Measurements from ENCODE around the gene ABCF1. TPM values are rescaled to one million over a fixed set of nuclear protein-coding genes. Genes with fewer than 3 reads are reported as not detected.
A peak's percentile ranks its signal among the peaks of the same experiment; 100 is the strongest.

ABCF1 gene
- polyA plus RNA-seq, 3 donors from 2014 or later, result 4.3 to 50.1 (median 15.2) TPM

- Mint-ChIP-seq H3K9me3 (no peaks in the 10 kb centered on the region), H3K4me1 (peaks cover 23 to 25% of the 10 kb centered on the region in 2 donors), H3K36me3 (peaks cover 29 to 56% (median 35%) of the 10 kb centered on the region in 3 donors), H3K27ac (no peak overlapping the region), H3K27me3 (ENCODE audit: low read depth in 3 of 3) (peaks cover 3 to 9% (median 7%) of the 10 kb centered on the region in 3 donors), H3K4me3 (no peak overlapping the region)
- DNase-seq, result no peak
These were observed 23.8 kb upstream of the ABCF1 start for GRCh38 chr6:30547454-30547853.

- DNase-seq, result no peak
- H3K27ac Mint-ChIP-seq, result peak overlapping the region in 1 of 6 donors; percentile 41
- H3K9me3 Mint-ChIP-seq, result no peaks in the 10 kb centered on the region
- H3K27me3 Mint-ChIP-seq (ENCODE audit: low read depth in 3 of 3), result peaks cover 2 to 8% (median 7%) of the 10 kb centered on the region in 3 donors
- no peak overlapping the region for H3K4me3 Mint-ChIP-seq
- H3K4me1 Mint-ChIP-seq, result peaks cover 15 to 16% of the 10 kb centered on the region in 2 donors
- H3K36me3 Mint-ChIP-seq, result peaks cover 33 to 65% (median 35%) of the 10 kb centered on the region in 3 donors
These were observed 22.9 kb upstream of the ABCF1 start for GRCh38 chr6:30548375-30548774.

GRCh38 chr6:30554404-30554803, 16.8 kb upstream of the ABCF1 start:
- Mint-ChIP-seq H3K27ac (peak overlapping the region; percentile 98 to 100 (median 99)), H3K36me3 (peaks cover 16 to 39% (median 29%) of the 10 kb centered on the region in 3 donors), H3K27me3 (ENCODE audit: low read depth in 3 of 3) (peaks cover 16 to 26% (median 17%) of the 10 kb centered on the region in 3 donors), H3K4me3 (peak overlapping the region; percentile 34 to 100 (median 98)), H3K4me1 (peaks cover 29 to 35% of the 10 kb centered on the region in 2 donors), H3K9me3 (peaks cover 0 to 2% (median 0%) of the 10 kb centered on the region in 6 donors)
- no peak for DNase-seq

GRCh38 chr6:30554962-30555815, 16.1 kb upstream of the ABCF1 start:
- Mint-ChIP-seq H3K4me3 (peak overlapping the region; percentile 96 to 100 (median 99)), H3K4me1 (peaks cover 31 to 40% of the 10 kb centered on the region in 2 donors), H3K27me3 (ENCODE audit: low read depth in 3 of 3) (peaks cover 16 to 26% (median 17%) of the 10 kb centered on the region in 3 donors), H3K9me3 (peaks cover 0 to 2% (median 0%) of the 10 kb centered on the region in 6 donors), H3K27ac (peak overlapping the region; percentile 98 to 100 (median 99)), H3K36me3 (peaks cover 14 to 37% (median 22%) of the 10 kb centered on the region in 3 donors)
- DNase-seq, result no peak

DNA sequence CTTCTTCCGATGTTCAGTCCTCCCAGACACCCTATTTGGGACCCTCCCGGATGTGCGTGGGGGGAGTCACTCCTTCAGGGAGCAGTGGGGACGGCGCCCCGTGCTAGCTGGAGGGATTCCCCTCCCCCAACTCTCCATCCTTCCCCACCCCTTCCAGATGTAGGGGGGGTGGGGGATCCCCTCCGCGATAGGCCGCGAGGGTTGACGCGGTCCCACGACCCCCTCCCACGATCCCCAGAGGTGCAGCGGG, 15.5 kb upstream of the ABCF1 start:
- DNase-seq, result no peak
- peaks cover 31 to 40% of the 10 kb centered on the region in 2 donors for H3K4me1 Mint-ChIP-seq
- H3K36me3 Mint-ChIP-seq, result peaks cover 10 to 31% (median 17%) of the 10 kb centered on the region in 3 donors

GRCh38 chr6:30556066-30556905, 15.0 kb upstream of the ABCF1 start, which contains the start of gene GNL1:
TSS of gene GNL1 (minus strand) at chr6:30556489. CDS start at chr6:30556203, 286 bp downstream.
- Mint-ChIP-seq H3K9me3 (peaks cover 0 to 2% (median 0%) of the 10 kb centered on the region in 6 donors), H3K27me3 (ENCODE audit: low read depth in 3 of 3) (peaks cover 16 to 22% (median 17%) of the 10 kb centered on the region in 3 donors), H3K27ac (peak within 1 kb of the TSS; percentile 98 to 100 (median 99)), H3K36me3 (peaks cover 7 to 26% (median 14%) of the 10 kb centered on the region in 3 donors), H3K4me3 (peak within 1 kb of the TSS; percentile 96 to 100 (median 99)), H3K4me1 (peaks cover 31 to 40% of the 10 kb centered on the region in 2 donors)
- DNase-seq, result peak; percentile 97

More for the DNA sequence above, 15.5 kb upstream of the ABCF1 start:
- Mint-ChIP-seq H3K27me3 (ENCODE audit: low read depth in 3 of 3) (peaks cover 16 to 22% (median 17%) of the 10 kb centered on the region in 3 donors), H3K4me3 (peak overlapping the region; percentile 96 to 100 (median 99)), H3K27ac (peak overlapping the region; percentile 98 to 100 (median 99)), H3K9me3 (peaks cover 0 to 2% (median 0%) of the 10 kb centered on the region in 6 donors)

GRCh38 chr6:30556906-30557682, 14.1 kb upstream of the ABCF1 start, which contains the start of gene PRR3:
TSS of gene PRR3 (plus strand) at chr6:30557295. CDS start at chr6:30557345, 50 bp downstream.
- peak; percentile 91 to 93 (median 91) for DNase-seq
- peaks cover 31 to 40% of the 10 kb centered on the region in 2 donors for H3K4me1 Mint-ChIP-seq
- H3K27me3 Mint-ChIP-seq (ENCODE audit: low read depth in 3 of 3), result peaks cover 16 to 22% (median 17%) of the 10 kb centered on the region in 3 donors
- H3K36me3 Mint-ChIP-seq, result peaks cover 4 to 18% (median 6%) of the 10 kb centered on the region in 3 donors
- peak within 1 kb of the TSS; percentile 96 to 100 (median 99) for H3K4me3 Mint-ChIP-seq
- H3K9me3 Mint-ChIP-seq, result peaks cover 0 to 2% (median 0%) of the 10 kb centered on the region in 6 donors
- H3K27ac Mint-ChIP-seq, result peak within 1 kb of the TSS; percentile 98 to 100 (median 99)

- H3K9me3 Mint-ChIP-seq, result peaks cover 0 to 2% (median 0%) of the 10 kb centered on the region in 6 donors
- H3K27me3 Mint-ChIP-seq (ENCODE audit: low read depth in 3 of 3), result peaks cover 15 to 22% (median 16%) of the 10 kb centered on the region in 3 donors
- peaks cover 31 to 40% of the 10 kb centered on the region in 2 donors for H3K4me1 Mint-ChIP-seq
- peak overlapping the region; percentile 96 to 100 (median 99) for H3K4me3 Mint-ChIP-seq
- peaks cover 4 to 18% (median 5%) of the 10 kb centered on the region in 3 donors for H3K36me3 Mint-ChIP-seq
- DNase-seq, result no peak
- peak overlapping the region; percentile 98 to 100 (median 99) for H3K27ac Mint-ChIP-seq
These were observed 13.6 kb upstream of the ABCF1 start for GRCh38 chr6:30557683-30557981.

GRCh38 chr6:30560930-30561329, 10.3 kb upstream of the ABCF1 start:
- Mint-ChIP-seq H3K4me1 (peaks cover 23 to 30% of the 10 kb centered on the region in 2 donors), H3K27ac (no peak overlapping the region), H3K4me3 (no peak overlapping the region), H3K9me3 (peaks cover 0 to 2% (median 0%) of the 10 kb centered on the region in 6 donors), H3K36me3 (peaks cover 0 to 18% (median 11%) of the 10 kb centered on the region in 3 donors), H3K27me3 (ENCODE audit: low read depth in 3 of 3) (peaks cover 10 to 16% (median 15%) of the 10 kb centered on the region in 3 donors)
- no peak for DNase-seq

GRCh38 chr6:30562470-30563425, 8.5 kb upstream of the ABCF1 start:
- no peak for DNase-seq
- H3K27me3 Mint-ChIP-seq (ENCODE audit: low read depth in 3 of 3), result peaks cover 0 to 4% (median 0%) of the 10 kb centered on the region in 3 donors

DNA sequence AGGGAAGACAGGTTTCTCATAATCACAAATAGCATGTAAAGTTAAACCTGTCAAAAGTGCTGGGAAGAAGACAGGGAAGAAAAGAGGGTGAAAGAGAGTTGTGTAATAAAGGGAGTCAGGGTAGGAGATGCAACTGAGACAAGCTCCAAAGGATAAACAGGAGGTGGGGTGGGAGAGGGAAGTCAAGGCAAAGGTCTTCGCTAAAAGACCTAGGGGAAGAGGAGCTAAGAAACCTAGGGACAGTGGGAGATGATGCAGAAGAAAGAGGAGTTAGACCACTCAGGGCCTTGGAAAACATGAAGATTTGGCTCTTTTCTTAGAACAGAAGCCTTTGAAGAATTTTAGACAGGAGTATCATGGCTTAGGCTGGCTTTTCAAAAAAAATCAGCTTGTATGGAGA, 7.1 kb upstream of the ABCF1 start:
- H3K27ac Mint-ChIP-seq, result peak overlapping the region in 3 of 6 donors; percentile 34 to 58 (median 34)

More at GRCh38 chr6:30562470-30563425, 8.5 kb upstream of the ABCF1 start:
- H3K4me1 Mint-ChIP-seq, result peaks cover 10 to 17% of the 10 kb centered on the region in 2 donors
- no peak overlapping the region for H3K4me3 Mint-ChIP-seq
- no peaks in the 10 kb centered on the region for H3K9me3 Mint-ChIP-seq
- H3K27ac Mint-ChIP-seq, result peak overlapping the region in 3 of 6 donors; percentile 18 to 69 (median 40)
- H3K36me3 Mint-ChIP-seq, result peaks cover 0 to 15% (median 6%) of the 10 kb centered on the region in 3 donors

GRCh38 chr6:30565772-30566171, 5.5 kb upstream of the ABCF1 start:
- DNase-seq, result no peak
- peak overlapping the region in 2 of 6 donors; percentile 45 to 46 for H3K27ac Mint-ChIP-seq
- peaks cover 0 to 3% (median 2%) of the 10 kb centered on the region in 3 donors for H3K27me3 Mint-ChIP-seq (ENCODE audit: low read depth in 3 of 3)
- H3K36me3 Mint-ChIP-seq, result peaks cover 0 to 13% (median 6%) of the 10 kb centered on the region in 3 donors
- peaks cover 13 to 15% of the 10 kb centered on the region in 2 donors for H3K4me1 Mint-ChIP-seq
- H3K4me3 Mint-ChIP-seq, result no peak overlapping the region
- H3K9me3 Mint-ChIP-seq, result no peaks in the 10 kb centered on the region

More for the DNA sequence above, 7.1 kb upstream of the ABCF1 start:
- Mint-ChIP-seq H3K27me3 (ENCODE audit: low read depth in 3 of 3) (peaks cover 0 to 2% (median 0%) of the 10 kb centered on the region in 3 donors), H3K36me3 (peaks cover 0 to 15% (median 6%) of the 10 kb centered on the region in 3 donors), H3K9me3 (no peaks in the 10 kb centered on the region), H3K4me3 (no peak overlapping the region), H3K4me1 (peaks cover 2 to 8% of the 10 kb centered on the region in 2 donors)
- DNase-seq, result no peak
